BLaER1 treated with 17β-estradiol and CSF1 and Interleukin-3, amounts not matched to agents 10 nM and 100 nM (cell line): ENCODE results near the gene CPLX1.
A peak's percentile ranks its signal among the peaks of the same experiment; 100 is the strongest.

Source experiments
- H3K27ac ChIP-seq, 11 experiments: shearing (Covaris generic); formaldehyde crosslinking; 2 replicates each; pipeline ENCODE4 v1.8.1; 2022
- H3K27me3 ChIP-seq, 11 experiments: shearing (Covaris generic); formaldehyde crosslinking; 2 replicates each; pipeline ENCODE4 v1.8.1; 2022
- H3K36me3 ChIP-seq, 11 experiments: shearing (Covaris generic); formaldehyde crosslinking; 2 replicates each; pipeline ENCODE4 v1.8.1; 2022
- H3K4me1 ChIP-seq, 10 experiments: shearing (Covaris generic); formaldehyde crosslinking; 2 replicates each; pipeline ENCODE4 v1.8.1; 2022
- H3K4me2 ChIP-seq, 11 experiments: shearing (Covaris generic); formaldehyde crosslinking; 2 replicates each; pipeline ENCODE4 v1.8.1; 2022
- H3K4me3 ChIP-seq, 10 experiments: shearing (Covaris generic); formaldehyde crosslinking; 2 replicates each; pipeline ENCODE4 v1.8.1; 2022
- H3K9ac ChIP-seq, 11 experiments: shearing (Covaris generic); formaldehyde crosslinking; 2 replicates each; pipeline ENCODE4 v1.8.1; 2022
- H3K9me3 ChIP-seq, 11 experiments: shearing (Covaris generic); formaldehyde crosslinking; replicated peaks in 1 of 11; 2 replicates each; pipeline ENCODE4 v1.8.1; 2022
- H4K20me1 ChIP-seq, 11 experiments: shearing (Covaris generic); formaldehyde crosslinking; 2 replicates each; pipeline ENCODE4 v1.8.1; 2022
- Cebpa-rat ChIP-seq, 11 experiments: shearing (Covaris generic); IDR thresholded peaks; 2 replicates each; pipeline ENCODE4 v1.8.1; 2022

CPLX1 gene

GRCh38 chr4:791898-792625, 33.9 kb downstream of the CPLX1 start:
- Histone ChIP-seq H3K27ac (no peak overlapping the region), H4K20me1 (peaks cover 0 to 18% (median 0%) of the 10 kb centered on the region in 11 experiments; a peak in 2 of 22 replicates), H3K4me1 (peaks cover 9 to 42% (median 33%) of the 10 kb centered on the region in 10 experiments), H3K27me3 (peaks cover 24 to 52% (median 35%) of the 10 kb centered on the region in 11 experiments), H3K36me3 (no peaks in the 10 kb centered on the region), H3K9ac (no peak overlapping the region), H3K9me3 (no peaks in the 10 kb centered on the region), H3K4me3 (no peak overlapping the region), H3K4me2 (no peak overlapping the region)
- TF ChIP-seq Cebpa-rat (IDR thresholded peaks at IDR 0.05), result no peak

DNA sequence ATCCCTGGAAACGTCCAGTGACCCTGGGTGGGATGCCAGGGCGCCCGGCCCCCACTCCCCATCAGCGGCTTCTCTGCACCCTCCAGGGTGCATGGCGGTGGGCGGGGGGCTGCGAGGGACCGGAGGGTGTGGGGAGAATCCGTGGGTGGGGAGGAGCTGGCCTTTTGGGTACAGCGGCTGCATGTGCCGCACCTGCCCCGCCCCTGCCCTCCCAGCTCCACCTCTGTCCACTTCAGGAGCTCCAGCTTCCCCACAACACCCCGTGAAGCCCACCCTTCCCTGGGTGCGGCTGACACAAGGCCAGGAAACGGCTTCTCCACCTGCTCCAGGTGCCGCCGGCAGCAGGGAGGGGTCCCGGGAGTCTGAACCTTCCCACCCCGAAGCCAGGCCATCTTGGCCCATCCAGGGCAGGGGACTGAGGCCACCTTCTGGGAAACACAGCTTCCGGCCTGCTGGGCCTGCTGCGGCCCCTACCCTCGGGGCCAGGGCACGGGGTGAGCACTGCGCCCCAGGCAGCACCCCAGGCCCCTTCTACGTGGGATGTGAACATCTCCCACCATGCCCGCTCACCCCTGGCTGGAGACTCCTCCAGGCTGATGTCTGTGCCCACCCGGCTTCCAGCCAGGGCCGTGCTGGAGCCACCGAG, 34.6 kb downstream of the CPLX1 start:
- TF ChIP-seq Cebpa-rat (IDR thresholded peaks at IDR 0.05), result no peak
- Histone ChIP-seq H3K27ac (no peak overlapping the region), H3K9ac (no peak overlapping the region), H3K9me3 (no peaks in the 10 kb centered on the region), H3K4me1 (peaks cover 13 to 39% (median 33%) of the 10 kb centered on the region in 10 experiments), H3K4me2 (no peak overlapping the region), H3K4me3 (no peak overlapping the region), H4K20me1 (peaks cover 0 to 18% (median 0%) of the 10 kb centered on the region in 11 experiments; a peak in 2 of 22 replicates), H3K27me3 (peaks cover 24 to 52% (median 35%) of the 10 kb centered on the region in 11 experiments), H3K36me3 (no peaks in the 10 kb centered on the region)

GRCh38 chr4:790466-790820, 35.5 kb downstream of the CPLX1 start:
- peaks cover 0 to 18% (median 0%) of the 10 kb centered on the region in 11 experiments; a peak in 2 of 22 replicates for H4K20me1 ChIP-seq
- H3K9me3 ChIP-seq, result no peaks in the 10 kb centered on the region
- no peaks in the 10 kb centered on the region for H3K36me3 ChIP-seq
- peaks cover 13 to 38% (median 34%) of the 10 kb centered on the region in 10 experiments for H3K4me1 ChIP-seq
- peaks cover 24 to 57% (median 35%) of the 10 kb centered on the region in 11 experiments for H3K27me3 ChIP-seq
- no peak overlapping the region for H3K4me2 ChIP-seq
- H3K4me3 ChIP-seq, result no peak overlapping the region
- H3K27ac ChIP-seq, result no peak overlapping the region
- no peak overlapping the region for H3K9ac ChIP-seq
- no peak for TF ChIP-seq Cebpa-rat (IDR thresholded peaks at IDR 0.05)

GRCh38 chr4:789571-790465, 36.1 kb downstream of the CPLX1 start:
- Histone ChIP-seq H3K4me3 (no peak overlapping the region), H3K27me3 (peaks cover 24 to 57% (median 35%) of the 10 kb centered on the region in 11 experiments), H4K20me1 (peaks cover 0 to 18% (median 0%) of the 10 kb centered on the region in 11 experiments; a peak in 2 of 22 replicates), H3K4me2 (no peak overlapping the region), H3K9me3 (no peaks in the 10 kb centered on the region), H3K4me1 (peaks cover 13 to 40% (median 32%) of the 10 kb centered on the region in 10 experiments), H3K36me3 (no peaks in the 10 kb centered on the region), H3K9ac (no peak overlapping the region), H3K27ac (no peak overlapping the region)
- TF ChIP-seq Cebpa-rat (IDR thresholded peaks at IDR 0.05), result no peak

DNA sequence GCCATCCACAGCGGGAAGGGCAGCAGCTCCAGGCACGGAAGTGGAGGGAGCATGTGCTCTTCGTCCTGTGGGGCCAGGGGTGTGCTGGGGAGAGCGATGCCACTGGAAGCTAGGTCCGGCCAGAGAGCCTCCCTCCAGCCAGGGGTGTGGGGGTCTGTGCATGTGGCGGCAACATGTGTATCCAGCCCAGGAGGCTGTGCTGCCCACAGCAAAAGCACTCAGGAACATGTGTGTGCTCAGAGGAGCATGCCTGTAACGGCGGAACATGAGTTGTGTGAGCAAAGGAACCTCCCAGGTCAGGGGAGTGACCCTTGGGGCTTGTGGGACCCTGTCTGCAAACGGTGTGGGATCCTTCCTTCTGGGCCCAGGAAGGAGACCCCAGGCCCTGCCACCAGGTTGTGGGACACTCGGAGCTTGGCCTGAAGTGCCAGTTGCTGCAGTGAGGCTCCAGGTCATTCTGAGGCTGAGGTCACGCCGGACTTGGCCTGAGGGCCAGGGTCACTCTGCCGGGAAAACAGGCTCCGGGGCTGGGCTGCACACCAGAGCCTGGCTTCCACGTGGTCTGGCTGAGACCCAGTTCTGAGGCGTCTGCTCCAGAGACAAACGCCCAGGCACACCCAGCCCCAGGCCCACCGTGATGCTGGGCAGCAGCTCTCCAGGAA, 37.2 kb downstream of the CPLX1 start:
- H3K4me1 ChIP-seq, result peaks cover 24 to 41% (median 31%) of the 10 kb centered on the region in 10 experiments
- no peak overlapping the region for H3K27ac ChIP-seq
- no peak for TF ChIP-seq Cebpa-rat (IDR thresholded peaks at IDR 0.05)
- H3K9me3 ChIP-seq, result no peaks in the 10 kb centered on the region
- no peak overlapping the region for H3K4me2 ChIP-seq
- no peak overlapping the region for H3K4me3 ChIP-seq
- no peak overlapping the region for H3K9ac ChIP-seq
- H3K27me3 ChIP-seq, result peaks cover 24 to 46% (median 27%) of the 10 kb centered on the region in 11 experiments
- peaks cover 0 to 7% (median 0%) of the 10 kb centered on the region in 11 experiments; a peak in 2 of 22 replicates for H4K20me1 ChIP-seq
- H3K36me3 ChIP-seq, result no peaks in the 10 kb centered on the region

DNA sequence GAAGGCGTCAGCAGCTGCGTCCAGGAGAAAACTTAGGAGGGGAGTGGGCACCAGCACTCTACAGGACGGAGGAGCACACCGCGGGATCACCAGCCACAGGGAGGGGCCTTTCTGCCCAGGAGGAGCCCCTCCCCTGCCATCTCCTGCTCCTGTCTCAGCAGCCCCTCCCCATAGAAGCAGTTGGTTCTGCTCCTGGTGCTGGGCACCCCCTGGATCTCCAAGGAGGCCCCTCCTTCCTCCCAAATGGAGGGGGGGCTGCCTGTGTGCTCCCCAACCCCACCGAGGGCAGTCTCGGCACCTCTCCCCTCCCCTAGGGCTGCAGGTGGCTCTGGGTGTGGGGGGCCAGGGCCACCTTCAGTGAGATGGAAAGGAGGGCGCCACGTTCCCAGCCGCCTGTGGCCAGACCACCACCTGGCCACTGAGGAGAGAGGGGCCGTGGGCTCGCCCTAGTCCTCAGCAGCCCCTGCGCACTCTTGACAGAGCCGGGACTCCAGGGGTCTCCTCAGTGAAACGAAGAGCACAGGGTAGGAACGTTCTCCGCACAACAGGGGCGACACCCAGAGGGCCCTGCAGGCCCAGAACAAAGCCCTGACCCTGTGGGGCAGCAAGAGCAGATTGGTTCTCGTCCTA, 37.8 kb downstream of the CPLX1 start:
- Histone ChIP-seq H3K36me3 (no peaks in the 10 kb centered on the region), H3K4me3 (no peak overlapping the region), H3K27ac (no peak overlapping the region), H3K27me3 (peaks cover 19 to 40% (median 21%) of the 10 kb centered on the region in 11 experiments), H3K4me1 (peaks cover 27 to 41% (median 32%) of the 10 kb centered on the region in 10 experiments), H3K4me2 (peak overlapping the region in 10 of 11 experiments; percentile 15 to 62 (median 34); a peak in 16 of 22 replicates), H3K9me3 (no peaks in the 10 kb centered on the region), H3K9ac (no peak overlapping the region; a peak in 1 of 22 replicates), H4K20me1 (peaks cover 0 to 4% (median 0%) of the 10 kb centered on the region in 11 experiments; a peak in 1 of 22 replicates)
- no peak for TF ChIP-seq Cebpa-rat (IDR thresholded peaks at IDR 0.05)

DNA sequence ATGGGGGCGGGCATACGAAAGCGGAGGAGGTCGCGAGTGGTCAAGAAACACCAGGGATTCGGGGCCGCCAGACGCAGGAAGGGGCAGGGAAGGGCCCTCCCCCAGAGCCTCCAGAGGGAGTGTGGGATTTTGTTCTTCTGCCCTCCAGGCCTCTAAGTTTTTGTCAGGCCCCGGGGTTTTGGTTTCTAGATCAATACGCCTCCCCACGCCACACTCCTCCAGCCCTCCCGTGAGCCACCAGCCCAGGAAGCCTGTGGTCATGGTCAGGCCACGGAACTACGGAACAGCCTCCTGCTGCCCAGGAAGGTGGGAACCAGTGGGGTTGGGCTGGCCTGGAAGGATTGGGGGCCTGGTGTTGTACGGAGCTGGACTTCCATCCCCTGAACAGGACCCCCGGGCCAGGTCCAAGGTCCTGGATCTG, 38.4 kb downstream of the CPLX1 start:
- no peak for TF ChIP-seq Cebpa-rat (IDR thresholded peaks at IDR 0.05)
- Histone ChIP-seq H3K9ac (peak overlapping the region in 4 of 11 experiments; percentile 28 to 50 (median 36); a peak in 3 of 22 replicates), H3K27me3 (peaks cover 14 to 34% (median 15%) of the 10 kb centered on the region in 11 experiments), H3K9me3 (no peaks in the 10 kb centered on the region), H4K20me1 (peaks cover 0 to 4% (median 0%) of the 10 kb centered on the region in 11 experiments; a peak in 1 of 22 replicates), H3K4me3 (no peak overlapping the region), H3K27ac (no peak overlapping the region), H3K4me2 (peak overlapping the region in 10 of 11 experiments; percentile 15 to 62 (median 34); a peak in 20 of 22 replicates), H3K36me3 (no peaks in the 10 kb centered on the region), H3K4me1 (peaks cover 31 to 46% (median 34%) of the 10 kb centered on the region in 10 experiments)

DNA sequence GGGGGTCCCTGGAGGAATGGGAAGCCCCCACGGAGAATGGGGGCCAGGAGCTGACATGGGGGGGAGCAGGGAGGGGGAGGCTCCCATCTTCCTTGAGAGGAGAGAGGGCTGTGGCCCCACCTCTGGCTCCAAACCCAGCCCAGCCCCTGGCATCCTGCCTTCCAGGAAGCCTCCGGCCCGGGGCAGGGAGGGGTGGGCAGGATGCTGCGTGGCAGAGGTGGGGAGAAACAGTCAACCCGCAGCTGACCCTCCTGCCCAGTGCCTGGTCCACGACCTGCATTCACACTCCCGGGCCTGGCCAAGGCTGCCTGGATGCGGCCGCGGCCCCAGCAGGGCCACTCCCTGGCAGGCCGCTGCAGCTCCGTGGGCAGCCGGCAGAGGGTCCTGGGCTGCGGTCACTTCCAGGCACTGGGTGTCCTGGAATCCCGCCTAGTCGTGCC, 39.0 kb downstream of the CPLX1 start:
- Histone ChIP-seq H3K4me1 (peaks cover 36 to 52% (median 40%) of the 10 kb centered on the region in 10 experiments), H3K4me3 (no peak overlapping the region)

More for the DNA sequence above, 39.0 kb downstream of the CPLX1 start:
- Histone ChIP-seq H3K9ac (no peak overlapping the region), H3K36me3 (no peaks in the 10 kb centered on the region), H3K27me3 (peaks cover 7 to 27% (median 8%) of the 10 kb centered on the region in 11 experiments), H3K4me2 (peak overlapping the region in 10 of 11 experiments; percentile 15 to 62 (median 34); a peak in 16 of 22 replicates), H3K9me3 (no peaks in the 10 kb centered on the region), H4K20me1 (peaks cover 0 to 4% (median 0%) of the 10 kb centered on the region in 11 experiments; a peak in 1 of 22 replicates), H3K27ac (no peak overlapping the region)
- no peak for TF ChIP-seq Cebpa-rat (IDR thresholded peaks at IDR 0.05)
